Globus pallidus (tissue), 1 donor: Measurements from ENCODE around the gene DHDH.
"Not testable (repeated sequence)": the region's sequence is repeated elsewhere in the genome, so short reads cannot be mapped to it uniquely, and the experiment has no call there.

Experiments
- DNase-seq: peaks from one replicate; pipeline ENCODE4 v3.0.0-alpha.2; 2015; ENCODE audit warnings: low spot score

DHDH gene

GRCh38 chr19:48915757-48916156 is 17.7 kb upstream of the DHDH start:
- no peak for DNase-seq

GRCh38 chr19:48918071-48918470 is 15.4 kb upstream of the DHDH start:
- no peak for DNase-seq

GRCh38 chr19:48918801-48919247 is 14.7 kb upstream of the DHDH start:
- DNase-seq: no peak

- DNase-seq: not testable (repeated sequence)
Observed at GRCh38 chr19:48919271-48919670, 14.2 kb upstream of the DHDH start.

- no peak for DNase-seq
Observed at GRCh38 chr19:48920949-48921348, 12.6 kb upstream of the DHDH start.

GRCh38 chr19:48921721-48922500 is 11.6 kb upstream of the DHDH start:
- DNase-seq: no peak

- DNase-seq: no peak
Observed at GRCh38 chr19:48922548-48923490, 10.7 kb upstream of the DHDH start.

GRCh38 chr19:48925240-48925843 is 8.2 kb upstream of the DHDH start:
- DNase-seq: no peak

- not testable (repeated sequence) for DNase-seq
Observed at GRCh38 chr19:48925890-48926289, 7.6 kb upstream of the DHDH start.

GRCh38 chr19:48926909-48927308 is 6.6 kb upstream of the DHDH start:
- peak; percentile 16 for DNase-seq

- DNase-seq: not testable (repeated sequence)
Observed at GRCh38 chr19:48927692-48928091, 5.8 kb upstream of the DHDH start.

- no peak for DNase-seq
Observed at GRCh38 chr19:48928164-48929025, 5.1 kb upstream of the DHDH start.

GRCh38 chr19:48934837-48935236 is 1.3 kb downstream of the DHDH start:
- no peak for DNase-seq

- no peak for DNase-seq
Observed at GRCh38 chr19:48935864-48936263, 2.4 kb downstream of the DHDH start.

GRCh38 chr19:48938256-48938655 is 4.8 kb downstream of the DHDH start:
- no peak for DNase-seq

- DNase-seq: no peak
Observed at GRCh38 chr19:48940902-48941301, 7.4 kb downstream of the DHDH start.

GRCh38 chr19:48943081-48943480 is 9.6 kb downstream of the DHDH start:
- no peak for DNase-seq

GRCh38 chr19:48945415-48945814 is 11.9 kb downstream of the DHDH start:
- DNase-seq: no peak

GRCh38 chr19:48945817-48946216 is 12.3 kb downstream of the DHDH start:
- DNase-seq: no peak

GRCh38 chr19:48946463-48947257 is 13.2 kb downstream of the DHDH start:
- no peak for DNase-seq

- DNase-seq: no peak
Observed at GRCh38 chr19:48947258-48947542, 13.7 kb downstream of the DHDH start.
